GM23338 (cell line): ENCODE measurements around the gene COPE.

Experiments
- CREB1 ChIP-seq: fragments of 250-450 bp; sonication (Bioruptor Pico); IDR thresholded peaks from 2 replicates; pipeline ENCODE4 v1.5.0; 2020; ENCODE audit warnings: low read depth, mild to moderate bottlenecking, moderate library complexity
- CTCF ChIP-seq, 2 experiments: fragments of 200-600 bp in 1 of 2; sonication (generic) in 1 of 2; conservative IDR thresholded peaks; 2 replicates each; pipeline versions ENCODE4 v1.5.1 to v1.6.1; 2016 to 2017; ENCODE audit warnings: antibody characterized with exemption in 2 of 2, low read depth in 2 of 2, mild to moderate bottlenecking in 2 of 2, moderate library complexity in 1 of 2
- ETS1 ChIP-seq: IDR thresholded peaks from 2 replicates; pipeline ENCODE4 v1.6.1; 2016; ENCODE audit warnings: antibody characterized with exemption
- EZH2 ChIP-seq: fragments of 200-600 bp; sonication (generic); IDR thresholded peaks from one replicate; pipeline ENCODE4 v1.8.0; 2017; ENCODE audit warnings: antibody characterized with exemption, mild to moderate bottlenecking, low read depth; ENCODE audit not compliant: unreplicated experiment
- EZH2phosphoT487 ChIP-seq: fragments of 200-600 bp; sonication (generic); IDR thresholded peaks from one replicate; pipeline ENCODE4 v1.8.1; 2018; ENCODE audit warnings: antibody characterized with exemption; ENCODE audit not compliant: unreplicated experiment
- JUNB ChIP-seq: IDR thresholded peaks from one replicate; pipeline ENCODE4 v1.6.1; 2016; ENCODE audit warnings: antibody characterized with exemption; ENCODE audit not compliant: unreplicated experiment
- POLR2AphosphoS5 ChIP-seq: IDR thresholded peaks from 2 replicates; pipeline ENCODE4 v1.6.1; 2016; ENCODE audit warnings: antibody characterized with exemption, low read depth
- REST ChIP-seq: IDR thresholded peaks from one replicate; pipeline ENCODE4 v1.6.1; 2018; ENCODE audit warnings: antibody characterized with exemption; ENCODE audit not compliant: unreplicated experiment
- ZNF114 ChIP-seq: fragments of 250-450 bp; sonication (Bioruptor Pico); IDR thresholded peaks from 2 replicates; pipeline ENCODE4 v1.5.0; 2020; ENCODE audit warnings: mild to moderate bottlenecking, moderate library complexity

- no peak for TF ChIP-seq POLR2AphosphoS5
- no peak for TF ChIP-seq REST
- TF ChIP-seq EZH2phosphoT487 = no peak
- no peak for TF ChIP-seq CTCF (conservative IDR thresholded peaks at IDR 0.05; ENCODE audit: low read depth in 2 of 2)
- TF ChIP-seq EZH2 = no peak
- no peak for TF ChIP-seq ZNF114 (CRISPR knock-in tag)
- TF ChIP-seq JUNB = no peak
- no peak for TF ChIP-seq CREB1 (CRISPR knock-in tag)
- TF ChIP-seq ETS1 = no peak
Observed at GRCh38 chr19:18854982-18855381, 64.2 kb downstream of the COPE start.
